ENCODE results near the gene GPX1.

- no peak for TF ChIP-seq POLR2A (IDR thresholded peaks at IDR 0.05)
- no peak for TF ChIP-seq CTCF (IDR thresholded peaks at IDR 0.05)
These were observed 13.8 kb upstream of the GPX1 start for GRCh38 chr3:49371946-49372345.

Data from thyroid gland (tissue), 4 donors.